ENCODE results near the gene KLHL29.
"Not testable (repeated sequence)": the region's sequence is repeated elsewhere in the genome, so short reads cannot be mapped to it uniquely, and the experiment has no call there.

KLHL29 gene

DNA sequence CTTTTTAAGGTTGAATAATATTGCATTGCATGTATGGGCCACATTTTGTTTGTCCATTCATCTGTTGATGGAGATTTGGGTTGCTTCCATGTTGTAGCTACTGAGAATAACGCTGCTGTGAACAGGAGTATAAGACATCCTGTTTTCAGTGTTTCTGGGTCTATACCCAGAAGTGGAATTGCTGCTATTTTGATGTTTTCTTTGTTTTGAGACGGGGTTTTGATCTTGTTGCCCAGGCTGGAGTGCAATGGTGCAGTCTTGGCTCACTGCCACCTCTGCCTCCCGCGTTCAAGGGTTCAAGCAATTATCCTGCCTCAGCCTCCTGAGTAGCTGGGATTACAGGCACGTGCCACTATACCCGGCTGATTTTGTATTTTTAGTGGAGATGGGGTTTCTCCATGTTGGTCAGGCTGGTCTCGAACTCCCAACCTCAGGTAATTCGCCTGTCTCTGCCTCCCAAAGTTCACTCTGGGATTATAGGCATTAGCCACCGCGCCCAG is 6.3 kb downstream of the KLHL29 start:
- not testable (repeated sequence) for H3K27ac ChIP-seq (ENCODE audit: low read depth, low read length); H3K36me3 ChIP-seq (ENCODE audit: control insufficient read depth in 1 of 2, insufficient read depth in 2 of 2, low read length in 2 of 2); H3K4me1 ChIP-seq (ENCODE audit: control insufficient read depth in 1 of 2, insufficient read depth in 2 of 2, low read length in 2 of 2); H3K9ac ChIP-seq (ENCODE audit: low read depth in 1 of 2, low read length in 2 of 2); H3K4me3 ChIP-seq (ENCODE audit: low read depth in 1 of 2, low read length in 2 of 2); H3K9me3 ChIP-seq (ENCODE audit: control insufficient read depth in 1 of 2, low read length in 2 of 2)
- peaks cover 40% of the 10 kb centered on the region in 2 donors for H3K27me3 ChIP-seq (ENCODE audit: control insufficient read depth in 1 of 2, insufficient read depth in 2 of 2, low read length in 2 of 2)

DNA sequence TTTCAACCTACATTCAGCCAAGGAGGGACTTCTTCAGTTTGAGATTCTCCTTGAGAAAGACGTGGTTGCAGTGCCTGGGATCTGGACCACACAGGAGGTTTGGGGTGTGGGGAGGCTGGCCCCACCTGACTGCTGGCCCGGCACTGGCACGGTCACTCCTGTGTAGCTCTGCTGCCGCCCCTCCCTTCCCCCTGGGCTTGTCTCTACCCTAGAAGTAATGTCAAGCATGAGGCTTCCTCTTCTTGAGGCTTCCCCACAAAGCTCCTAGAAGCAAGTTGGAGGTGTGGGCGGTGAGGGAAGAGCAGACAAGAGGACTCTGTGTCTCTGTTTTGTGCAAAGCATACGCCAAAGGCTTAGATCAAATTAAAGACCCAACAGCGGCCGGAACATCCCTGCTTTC is 8.7 kb downstream of the KLHL29 start:
- Histone ChIP-seq H3K27ac (ENCODE audit: low read depth, low read length) (no peak overlapping the region), H3K27me3 (ENCODE audit: control insufficient read depth in 1 of 2, insufficient read depth in 2 of 2, low read length in 2 of 2) (peaks cover 20 to 21% of the 10 kb centered on the region in 2 donors), H3K4me1 (ENCODE audit: control insufficient read depth in 1 of 2, insufficient read depth in 2 of 2, low read length in 2 of 2) (no peaks in the 10 kb centered on the region), H3K36me3 (ENCODE audit: control insufficient read depth in 1 of 2, insufficient read depth in 2 of 2, low read length in 2 of 2) (no peaks in the 10 kb centered on the region), H3K9ac (ENCODE audit: low read depth in 1 of 2, low read length in 2 of 2) (no peak overlapping the region), H3K4me3 (ENCODE audit: low read depth in 1 of 2, low read length in 2 of 2) (no peak overlapping the region), H3K9me3 (ENCODE audit: control insufficient read depth in 1 of 2, low read length in 2 of 2) (no peaks in the 10 kb centered on the region)

DNA sequence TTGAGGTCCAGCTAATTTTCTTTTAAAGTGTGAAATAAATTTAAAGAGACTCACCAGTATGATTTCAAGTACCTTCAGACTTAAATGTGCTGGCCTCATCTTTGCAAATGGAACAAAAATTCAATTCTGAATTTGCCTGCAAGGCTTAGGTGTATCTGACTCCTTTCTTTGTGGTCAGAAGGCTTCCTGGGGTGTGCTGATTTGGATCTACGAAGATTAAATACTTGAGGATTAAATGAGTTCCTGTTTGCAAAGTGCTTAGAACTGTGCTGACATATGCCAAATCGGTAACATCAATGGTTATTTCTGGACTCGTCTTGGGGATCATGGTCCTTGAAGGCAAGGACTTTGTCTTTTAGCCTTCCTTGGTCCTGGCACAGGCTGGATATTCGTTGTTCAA is 9.7 kb downstream of the KLHL29 start:
- Histone ChIP-seq H3K36me3 (ENCODE audit: control insufficient read depth in 1 of 2, insufficient read depth in 2 of 2, low read length in 2 of 2) (no peaks in the 10 kb centered on the region), H3K4me1 (ENCODE audit: control insufficient read depth in 1 of 2, insufficient read depth in 2 of 2, low read length in 2 of 2) (no peaks in the 10 kb centered on the region), H3K27ac (ENCODE audit: low read depth, low read length) (no peak overlapping the region), H3K9ac (ENCODE audit: low read depth in 1 of 2, low read length in 2 of 2) (no peak overlapping the region), H3K4me3 (ENCODE audit: low read depth in 1 of 2, low read length in 2 of 2) (no peak overlapping the region), H3K27me3 (ENCODE audit: control insufficient read depth in 1 of 2, insufficient read depth in 2 of 2, low read length in 2 of 2) (peaks cover 14 to 17% of the 10 kb centered on the region in 2 donors), H3K9me3 (ENCODE audit: control insufficient read depth in 1 of 2, low read length in 2 of 2) (no peaks in the 10 kb centered on the region)

DNA sequence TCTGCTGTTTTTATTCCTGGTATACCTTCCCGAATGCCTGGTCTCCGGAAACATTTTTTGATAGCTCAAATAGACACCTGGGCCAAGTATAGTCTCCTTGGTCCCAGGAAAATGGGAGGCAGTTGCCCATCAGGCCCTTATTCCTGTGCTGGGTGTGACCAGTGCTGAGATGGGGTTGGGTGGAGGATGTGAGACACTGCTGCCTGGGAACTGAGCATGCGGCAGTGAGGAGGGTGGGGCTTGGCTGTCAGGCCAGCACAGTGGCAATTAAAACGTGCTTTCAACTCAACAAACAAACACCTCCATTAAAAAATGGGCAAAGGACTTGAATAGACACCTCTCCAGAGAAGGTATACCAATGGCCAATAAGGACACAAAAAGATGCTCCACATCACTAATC is 12.5 kb downstream of the KLHL29 start:
- Histone ChIP-seq H3K4me1 (ENCODE audit: control insufficient read depth in 1 of 2, insufficient read depth in 2 of 2, low read length in 2 of 2) (no peaks in the 10 kb centered on the region), H3K9ac (ENCODE audit: low read depth in 1 of 2, low read length in 2 of 2) (no peak overlapping the region), H3K9me3 (ENCODE audit: control insufficient read depth in 1 of 2, low read length in 2 of 2) (no peaks in the 10 kb centered on the region), H3K27me3 (ENCODE audit: control insufficient read depth in 1 of 2, insufficient read depth in 2 of 2, low read length in 2 of 2) (peaks cover 9 to 16% of the 10 kb centered on the region in 2 donors), H3K4me3 (ENCODE audit: low read depth in 1 of 2, low read length in 2 of 2) (no peak overlapping the region), H3K36me3 (ENCODE audit: control insufficient read depth in 1 of 2, insufficient read depth in 2 of 2, low read length in 2 of 2) (no peaks in the 10 kb centered on the region), H3K27ac (ENCODE audit: low read depth, low read length) (no peak overlapping the region)

DNA sequence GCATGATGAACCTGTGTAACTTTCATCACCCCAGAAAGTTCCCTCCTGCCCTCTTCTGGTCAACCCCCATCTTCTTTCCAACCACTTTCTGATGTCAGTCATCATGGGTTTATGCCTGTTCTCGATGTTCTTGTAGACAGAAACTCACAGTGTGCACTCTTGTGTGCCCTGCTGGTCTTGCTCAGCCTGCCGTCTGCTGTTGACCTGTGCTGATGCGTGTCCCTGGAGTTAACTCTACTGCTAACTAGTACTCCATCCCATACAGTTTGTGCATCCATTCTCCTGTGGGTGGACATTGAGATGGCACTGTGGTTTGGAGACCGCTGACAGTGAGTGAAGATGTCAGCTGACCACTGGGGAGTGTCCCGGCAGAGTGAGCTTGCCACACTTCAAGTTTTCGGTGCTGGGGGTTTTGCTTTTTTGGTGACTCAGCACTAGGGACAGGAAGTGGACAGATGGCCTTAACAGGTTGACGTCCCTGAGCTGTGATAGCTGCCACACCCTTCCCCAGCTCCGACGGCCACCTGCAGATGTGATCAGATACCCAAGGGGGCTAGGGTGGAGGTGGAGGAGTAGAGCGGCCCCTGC is 14.8 kb downstream of the KLHL29 start:
- Histone ChIP-seq H3K27me3 (ENCODE audit: control insufficient read depth in 1 of 2, insufficient read depth in 2 of 2, low read length in 2 of 2) (peaks cover 0 to 5% of the 10 kb centered on the region in 2 donors), H3K9ac (ENCODE audit: low read depth in 1 of 2, low read length in 2 of 2) (no peak overlapping the region), H3K4me3 (ENCODE audit: low read depth in 1 of 2, low read length in 2 of 2) (no peak overlapping the region), H3K4me1 (ENCODE audit: control insufficient read depth in 1 of 2, insufficient read depth in 2 of 2, low read length in 2 of 2) (peaks cover 8 to 10% of the 10 kb centered on the region in 2 donors), H3K36me3 (ENCODE audit: control insufficient read depth in 1 of 2, insufficient read depth in 2 of 2, low read length in 2 of 2) (no peaks in the 10 kb centered on the region), H3K9me3 (ENCODE audit: control insufficient read depth in 1 of 2, low read length in 2 of 2) (no peaks in the 10 kb centered on the region), H3K27ac (ENCODE audit: low read depth, low read length) (no peak overlapping the region)

DNA sequence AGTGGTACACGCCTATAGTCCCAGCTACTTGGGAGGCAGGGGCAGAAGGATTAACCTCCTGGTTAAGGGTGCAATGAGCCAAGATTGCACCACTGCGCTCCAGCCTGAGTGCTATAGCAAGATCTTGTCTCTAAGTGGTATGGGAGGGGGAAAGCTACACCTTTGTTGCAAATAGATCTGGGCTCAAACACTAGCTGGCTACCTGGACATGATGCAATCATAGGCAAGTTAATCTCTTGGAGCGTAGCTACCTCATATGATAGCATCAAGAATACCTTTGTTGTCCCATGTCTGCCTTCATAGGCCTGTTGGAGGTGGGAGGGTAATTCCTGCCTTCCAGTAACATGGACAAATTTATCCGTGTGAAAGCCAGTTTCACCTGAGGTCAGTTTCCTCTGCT is 15.7 kb downstream of the KLHL29 start:
- Histone ChIP-seq H3K27ac (ENCODE audit: low read depth, low read length) (no peak overlapping the region), H3K9me3 (ENCODE audit: control insufficient read depth in 1 of 2, low read length in 2 of 2) (no peaks in the 10 kb centered on the region), H3K27me3 (ENCODE audit: control insufficient read depth in 1 of 2, insufficient read depth in 2 of 2, low read length in 2 of 2) (no peaks in the 10 kb centered on the region), H3K9ac (ENCODE audit: low read depth in 1 of 2, low read length in 2 of 2) (no peak overlapping the region), H3K4me1 (ENCODE audit: control insufficient read depth in 1 of 2, insufficient read depth in 2 of 2, low read length in 2 of 2) (peaks cover 10% of the 10 kb centered on the region in 2 donors), H3K4me3 (ENCODE audit: low read depth in 1 of 2, low read length in 2 of 2) (no peak overlapping the region), H3K36me3 (ENCODE audit: control insufficient read depth in 1 of 2, insufficient read depth in 2 of 2, low read length in 2 of 2) (no peaks in the 10 kb centered on the region)

DNA sequence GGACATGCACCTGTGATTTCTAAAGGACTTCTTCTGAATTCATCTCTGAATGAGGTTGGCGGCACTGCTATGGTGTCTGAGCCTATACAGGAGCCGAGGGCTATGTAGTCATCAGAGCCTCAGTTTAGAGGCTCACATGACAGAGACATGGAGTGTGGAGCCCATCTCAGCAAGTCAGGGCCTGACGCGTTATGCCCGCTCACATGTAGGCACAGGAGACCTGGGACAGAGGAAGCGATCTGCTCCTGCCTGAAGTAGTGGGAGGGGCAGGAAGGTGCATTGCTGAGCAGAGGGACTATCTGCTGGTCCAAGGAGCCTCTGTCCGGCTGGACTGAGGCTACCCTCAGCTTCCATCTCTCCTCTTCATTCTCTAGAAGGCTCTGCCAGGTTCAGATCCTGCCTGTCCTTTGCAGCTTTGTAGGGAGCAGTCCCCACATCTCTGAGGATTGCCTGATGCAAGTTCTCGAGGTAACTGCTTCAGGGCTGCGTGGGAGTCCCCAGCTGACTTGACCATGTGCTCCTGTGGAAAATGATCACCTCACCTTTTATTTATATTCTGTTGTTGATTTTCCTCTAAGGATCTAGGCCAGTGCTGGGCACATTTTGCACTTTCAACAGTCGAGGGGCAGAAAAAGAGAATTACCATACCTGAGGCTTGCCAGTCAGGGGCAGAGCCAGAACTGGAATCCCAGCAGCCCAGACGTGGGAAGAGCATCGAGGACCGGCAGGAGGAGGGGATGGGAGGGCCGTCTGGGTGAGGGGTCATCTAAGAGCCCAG is 16.6 kb downstream of the KLHL29 start:
- Histone ChIP-seq H3K27ac (ENCODE audit: low read depth, low read length) (no peak overlapping the region), H3K27me3 (ENCODE audit: control insufficient read depth in 1 of 2, insufficient read depth in 2 of 2, low read length in 2 of 2) (no peaks in the 10 kb centered on the region)

DNA sequence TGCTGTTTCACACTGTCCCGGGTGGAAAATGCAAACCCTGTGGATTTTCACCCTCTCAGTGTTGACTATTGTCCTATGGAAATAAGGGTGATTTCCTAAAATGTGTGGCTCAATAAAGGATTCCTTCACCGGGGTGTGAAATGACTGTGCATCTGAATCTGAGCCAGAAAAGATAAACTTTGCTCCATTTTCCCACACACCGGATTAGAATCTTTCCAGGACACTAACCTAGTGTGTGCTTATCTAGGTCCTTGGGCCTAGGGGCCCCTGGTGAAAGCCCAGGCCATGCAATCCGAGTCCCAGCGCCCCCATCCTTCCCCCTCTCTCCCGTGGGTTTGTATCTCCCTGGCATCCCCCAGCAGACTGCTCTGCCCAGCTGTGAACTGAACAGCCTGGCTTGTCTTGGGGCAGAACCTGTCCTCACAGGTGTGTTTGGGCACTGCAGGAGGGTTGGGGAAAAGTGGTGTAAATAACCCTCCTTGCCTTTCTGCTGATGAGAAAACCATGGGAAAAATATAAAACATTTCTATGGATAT is 17.3 kb downstream of the KLHL29 start:
- Histone ChIP-seq H3K9me3 (ENCODE audit: control insufficient read depth in 1 of 2, low read length in 2 of 2) (no peaks in the 10 kb centered on the region), H3K4me3 (ENCODE audit: low read depth in 1 of 2, low read length in 2 of 2) (no peak overlapping the region), H3K27ac (ENCODE audit: low read depth, low read length) (no peak overlapping the region), H3K9ac (ENCODE audit: low read depth in 1 of 2, low read length in 2 of 2) (no peak overlapping the region), H3K36me3 (ENCODE audit: control insufficient read depth in 1 of 2, insufficient read depth in 2 of 2, low read length in 2 of 2) (no peaks in the 10 kb centered on the region), H3K27me3 (ENCODE audit: control insufficient read depth in 1 of 2, insufficient read depth in 2 of 2, low read length in 2 of 2) (no peaks in the 10 kb centered on the region), H3K4me1 (ENCODE audit: control insufficient read depth in 1 of 2, insufficient read depth in 2 of 2, low read length in 2 of 2) (peaks cover 10% of the 10 kb centered on the region in 2 donors)

More for the DNA sequence above, 16.6 kb downstream of the KLHL29 start:
- Histone ChIP-seq H3K36me3 (ENCODE audit: control insufficient read depth in 1 of 2, insufficient read depth in 2 of 2, low read length in 2 of 2) (no peaks in the 10 kb centered on the region), H3K9me3 (ENCODE audit: control insufficient read depth in 1 of 2, low read length in 2 of 2) (no peaks in the 10 kb centered on the region), H3K9ac (ENCODE audit: low read depth in 1 of 2, low read length in 2 of 2) (no peak overlapping the region), H3K4me1 (ENCODE audit: control insufficient read depth in 1 of 2, insufficient read depth in 2 of 2, low read length in 2 of 2) (peaks cover 10% of the 10 kb centered on the region in 2 donors), H3K4me3 (ENCODE audit: low read depth in 1 of 2, low read length in 2 of 2) (no peak overlapping the region)

DNA sequence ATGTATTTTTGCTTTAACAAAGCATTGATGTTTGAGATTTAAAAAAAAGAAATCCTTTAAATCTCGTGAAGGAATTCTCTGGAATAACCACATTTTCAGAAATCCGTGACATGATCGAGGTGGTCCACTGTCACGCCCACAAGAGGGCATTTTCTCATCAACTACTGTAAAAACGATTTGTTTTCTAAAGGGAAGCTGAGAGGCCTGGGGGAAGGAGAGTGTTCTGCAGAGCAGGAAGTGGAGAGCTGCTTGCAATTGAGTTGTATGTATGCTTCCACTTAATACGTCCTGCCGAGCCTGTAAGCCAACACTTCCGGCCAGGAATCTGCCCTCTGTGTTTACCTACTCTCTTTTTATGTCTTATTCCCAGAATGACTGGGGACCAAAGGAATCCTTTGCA is 19.4 kb downstream of the KLHL29 start:
- H3K4me3 ChIP-seq (ENCODE audit: low read depth in 1 of 2, low read length in 2 of 2) = peak overlapping the region in 1 of 2 donors; percentile 13
- no peak overlapping the region for H3K9ac ChIP-seq (ENCODE audit: low read depth in 1 of 2, low read length in 2 of 2)
- peaks cover 10% of the 10 kb centered on the region in 2 donors for H3K4me1 ChIP-seq (ENCODE audit: control insufficient read depth in 1 of 2, insufficient read depth in 2 of 2, low read length in 2 of 2)
- no peaks in the 10 kb centered on the region for H3K36me3 ChIP-seq (ENCODE audit: control insufficient read depth in 1 of 2, insufficient read depth in 2 of 2, low read length in 2 of 2)
- H3K27me3 ChIP-seq (ENCODE audit: control insufficient read depth in 1 of 2, insufficient read depth in 2 of 2, low read length in 2 of 2) = no peaks in the 10 kb centered on the region
- H3K9me3 ChIP-seq (ENCODE audit: control insufficient read depth in 1 of 2, low read length in 2 of 2) = no peaks in the 10 kb centered on the region
- no peak overlapping the region for H3K27ac ChIP-seq (ENCODE audit: low read depth, low read length)

DNA sequence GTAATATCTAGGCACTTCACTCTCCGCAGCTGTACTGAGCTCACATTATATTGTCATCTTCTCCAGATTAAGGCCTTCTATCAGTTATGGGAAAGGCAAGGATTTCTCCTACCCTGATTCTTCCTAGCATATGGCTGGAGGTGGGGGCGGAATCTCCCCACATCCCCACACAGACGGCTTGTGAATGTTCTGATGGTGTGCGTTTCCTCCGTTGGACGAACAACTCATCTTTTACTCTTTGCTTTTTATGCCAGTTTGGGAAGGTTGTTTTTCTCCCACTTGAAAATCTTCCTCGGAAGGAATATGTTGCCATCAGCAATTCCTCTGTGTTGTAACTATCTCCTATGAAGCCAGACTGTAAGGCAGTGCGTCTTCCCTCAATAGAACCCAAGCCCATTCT is 24.3 kb downstream of the KLHL29 start:
- H3K27me3 ChIP-seq (ENCODE audit: control insufficient read depth in 1 of 2, insufficient read depth in 2 of 2, low read length in 2 of 2) = no peaks in the 10 kb centered on the region
- H3K4me1 ChIP-seq (ENCODE audit: control insufficient read depth in 1 of 2, insufficient read depth in 2 of 2, low read length in 2 of 2) = peaks cover 4 to 7% of the 10 kb centered on the region in 2 donors
- no peak overlapping the region for H3K9ac ChIP-seq (ENCODE audit: low read depth in 1 of 2, low read length in 2 of 2)
- no peak overlapping the region for H3K4me3 ChIP-seq (ENCODE audit: low read depth in 1 of 2, low read length in 2 of 2)
- H3K36me3 ChIP-seq (ENCODE audit: control insufficient read depth in 1 of 2, insufficient read depth in 2 of 2, low read length in 2 of 2) = no peaks in the 10 kb centered on the region
- H3K9me3 ChIP-seq (ENCODE audit: control insufficient read depth in 1 of 2, low read length in 2 of 2) = no peaks in the 10 kb centered on the region
- no peak overlapping the region for H3K27ac ChIP-seq (ENCODE audit: low read depth, low read length)
